HG02943 (cell line): ENCODE data around the gene HTRA3.

Source experiments
- ATAC-seq: cut with Tn5 transposase; IDR thresholded peaks from one replicate; pipeline ENCODE4 v1.9.1; 2021; ENCODE audit warnings: mild to moderate bottlenecking, low read depth, moderate library complexity; ENCODE audit not compliant: unreplicated experiment

HTRA3 gene

DNA sequence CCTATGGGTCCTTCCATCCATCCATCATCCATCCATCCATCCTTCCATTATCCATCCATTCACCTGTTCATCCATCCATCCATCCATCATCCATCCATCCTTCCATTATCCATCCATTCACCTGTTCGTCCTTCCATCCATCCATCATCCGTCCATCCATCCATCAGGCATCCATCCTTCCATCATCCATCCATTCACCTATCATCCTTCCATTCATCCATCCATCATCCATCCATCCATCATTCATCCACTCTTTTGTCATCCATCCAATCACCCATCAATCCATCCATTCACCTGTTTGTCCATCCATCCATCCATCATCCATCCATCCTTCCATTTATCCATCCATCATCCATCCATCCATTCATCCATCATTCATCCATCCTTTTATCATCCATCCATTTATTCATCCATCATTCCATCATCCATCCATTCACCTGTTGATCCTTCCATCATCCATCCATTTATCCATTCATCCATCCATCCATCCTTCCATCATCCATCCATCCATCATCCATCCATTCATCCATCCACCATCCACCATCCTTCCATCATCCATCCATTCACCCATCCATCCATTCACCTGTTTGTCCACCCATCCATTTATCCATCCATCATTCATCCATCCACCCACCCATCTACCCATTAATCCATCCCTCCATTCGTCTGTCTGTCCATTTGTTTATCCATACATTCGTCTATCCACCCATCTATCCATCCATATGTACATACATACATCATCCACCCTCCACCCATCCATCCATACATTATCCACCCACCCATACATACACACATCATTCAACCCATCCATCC is 35.7 kb upstream of the HTRA3 start:
- ATAC-seq = no peak

GRCh38 chr4:8234715-8235114 is 34.8 kb upstream of the HTRA3 start:
- ATAC-seq = no peak

GRCh38 chr4:8235224-8235623 is 34.3 kb upstream of the HTRA3 start:
- ATAC-seq = no peak

- ATAC-seq = no peak
These were observed 33.9 kb upstream of the HTRA3 start for GRCh38 chr4:8235686-8236085.

DNA sequence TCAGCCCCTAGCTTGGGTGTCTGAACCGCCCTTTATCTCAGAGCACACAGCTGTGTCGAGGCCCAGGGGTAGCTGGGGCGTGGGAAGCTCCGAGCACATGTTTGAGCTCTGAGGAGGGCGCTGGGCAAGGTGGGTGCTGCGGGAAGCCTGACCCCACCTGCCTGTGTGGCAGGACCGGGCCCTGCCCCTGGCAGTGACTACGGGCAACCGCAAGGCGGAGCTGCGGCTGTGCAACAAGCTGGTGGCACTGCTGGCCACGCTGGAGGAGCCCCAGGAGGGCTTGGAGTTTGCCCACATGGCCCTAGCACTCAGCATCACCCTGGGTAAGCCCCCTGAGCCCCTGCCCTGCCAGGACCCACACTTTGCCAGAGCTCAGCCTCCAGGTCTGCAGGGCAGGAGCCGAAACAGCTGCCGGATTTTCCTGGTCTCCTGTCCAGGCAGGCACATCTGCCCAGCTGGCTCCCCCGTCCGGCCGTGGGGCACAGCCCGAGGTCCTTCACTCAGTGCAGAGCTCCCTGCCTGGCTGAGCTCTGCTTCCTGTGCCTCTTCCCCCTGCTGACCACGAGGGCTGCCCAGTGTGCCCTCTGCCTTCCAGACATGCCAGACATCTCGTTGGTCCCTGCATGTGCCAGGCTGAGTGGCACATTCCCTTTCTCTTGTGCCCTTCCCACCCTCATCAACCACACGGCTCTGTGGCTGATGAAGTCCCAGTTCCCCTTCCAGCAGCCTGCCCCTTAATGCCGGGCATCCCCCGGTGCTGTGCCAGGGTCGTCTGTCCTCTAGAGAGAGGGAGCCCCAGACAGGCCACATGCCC is 33.2 kb upstream of the HTRA3 start:
- no peak for ATAC-seq

GRCh38 chr4:8236920-8237195 is 32.7 kb upstream of the HTRA3 start:
- no peak for ATAC-seq

DNA sequence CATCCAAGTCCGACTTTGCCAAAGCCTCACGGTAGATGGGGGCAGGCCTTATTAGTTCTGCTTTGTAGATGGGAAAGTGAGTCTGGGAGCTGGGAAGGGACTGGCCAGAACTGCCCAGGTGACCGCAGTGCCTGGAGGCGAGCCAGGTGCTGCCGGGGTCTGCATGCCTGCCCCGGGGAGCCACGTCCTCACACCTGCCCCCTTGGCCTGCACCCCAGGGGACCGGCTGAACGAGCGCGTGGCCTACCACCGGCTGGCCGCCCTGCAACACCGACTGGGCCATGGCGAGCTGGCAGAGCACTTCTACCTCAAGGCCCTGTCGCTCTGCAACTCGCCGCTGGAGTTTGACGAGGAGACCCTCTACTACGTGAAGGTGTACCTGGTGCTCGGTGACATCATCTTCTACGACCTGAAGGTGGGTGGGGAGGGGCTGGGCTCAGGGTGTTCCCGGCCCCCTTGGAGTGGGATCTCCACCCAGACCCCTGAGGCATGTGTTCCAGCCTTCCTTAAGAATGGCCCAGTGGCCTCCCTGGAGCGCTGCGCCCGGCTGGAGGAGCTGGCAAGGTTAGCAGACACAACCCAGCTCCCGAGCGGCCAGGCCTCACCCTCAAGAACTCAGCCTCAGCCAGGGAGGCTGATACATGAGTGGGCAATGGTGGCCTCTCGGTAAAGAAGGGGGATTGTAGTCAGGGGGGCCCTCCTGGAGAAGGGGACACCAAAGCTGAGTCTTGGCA is 32.1 kb upstream of the HTRA3 start:
- no peak for ATAC-seq

GRCh38 chr4:8238036-8238511 is 31.5 kb upstream of the HTRA3 start:
- ATAC-seq = no peak

DNA sequence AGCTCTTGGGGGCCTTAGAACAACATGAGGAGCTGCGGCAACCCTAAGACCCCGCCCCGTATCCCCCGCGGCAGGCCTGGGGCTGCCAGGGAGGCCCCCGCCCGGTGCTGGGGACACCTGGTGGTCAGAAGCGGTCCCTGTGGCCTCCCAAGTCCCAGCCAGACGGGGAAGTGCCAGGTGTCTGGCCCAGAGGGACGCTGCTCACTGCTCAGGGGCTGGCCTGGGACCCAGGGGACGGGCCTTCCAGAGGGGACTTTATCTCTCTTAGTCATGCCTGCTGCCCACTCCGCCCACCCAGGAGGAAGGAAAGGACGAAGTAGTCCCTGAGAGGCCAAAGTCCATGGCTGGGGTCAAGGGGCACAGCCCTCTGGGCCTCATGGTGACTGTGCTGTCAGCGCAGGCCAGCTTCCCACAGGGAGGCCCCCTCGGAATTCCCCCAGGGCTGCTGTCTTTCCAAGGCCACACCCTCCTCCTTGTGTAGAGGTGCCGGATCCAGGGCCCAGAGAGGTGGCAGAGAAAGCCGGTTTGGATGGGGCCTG is 31.0 kb upstream of the HTRA3 start:
- no peak for ATAC-seq

DNA sequence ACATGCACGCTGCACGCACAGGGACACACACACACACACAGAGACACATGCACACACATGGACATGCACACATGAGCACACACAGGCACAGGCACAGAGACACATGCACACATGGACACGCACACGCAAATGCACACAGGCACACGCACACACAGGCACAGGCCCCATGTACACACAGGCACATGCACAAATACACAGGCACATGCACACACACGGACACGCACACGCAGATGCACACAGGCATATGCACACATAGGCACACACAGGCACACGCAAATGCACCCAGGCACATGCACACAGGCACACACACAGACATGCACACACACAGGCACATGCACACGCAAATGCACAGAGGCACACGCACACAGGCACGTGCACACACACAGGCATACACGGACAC is 30.3 kb upstream of the HTRA3 start:
- ATAC-seq = no peak

GRCh38 chr4:8239661-8240060 is 29.9 kb upstream of the HTRA3 start:
- no peak for ATAC-seq

GRCh38 chr4:8240211-8241041 is 29.1 kb upstream of the HTRA3 start:
- ATAC-seq = no peak

DNA sequence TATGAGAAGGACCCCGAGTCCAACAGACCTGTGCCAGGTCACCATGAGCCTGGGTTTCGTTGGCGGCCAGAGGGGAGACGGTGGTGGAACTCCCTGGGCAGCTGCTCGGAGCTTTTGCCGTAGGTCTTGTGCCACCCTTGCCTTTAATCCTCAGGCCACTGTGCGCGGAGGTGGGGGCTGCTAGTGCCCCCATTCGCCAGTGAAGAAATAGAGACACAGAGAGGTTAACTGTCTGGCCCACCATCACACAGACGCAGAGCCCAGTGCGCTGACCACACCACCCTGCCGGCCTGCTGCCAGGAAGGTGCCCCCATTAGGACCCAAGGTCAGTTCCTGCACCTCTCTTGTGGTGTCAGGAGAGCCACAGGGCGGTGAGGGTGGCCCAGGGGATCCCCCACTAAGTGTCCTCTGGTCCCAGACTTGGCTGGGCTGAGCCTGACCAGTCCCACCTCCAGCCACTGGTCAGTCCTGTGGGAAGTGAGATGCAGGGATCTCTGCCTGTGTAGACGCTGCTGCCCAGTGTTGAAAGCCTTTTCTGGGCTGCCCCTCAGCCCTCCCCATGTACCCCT is 28.3 kb upstream of the HTRA3 start:
- ATAC-seq = no peak

- ATAC-seq = no peak
These were observed 27.5 kb upstream of the HTRA3 start for GRCh38 chr4:8241895-8242696.

DNA sequence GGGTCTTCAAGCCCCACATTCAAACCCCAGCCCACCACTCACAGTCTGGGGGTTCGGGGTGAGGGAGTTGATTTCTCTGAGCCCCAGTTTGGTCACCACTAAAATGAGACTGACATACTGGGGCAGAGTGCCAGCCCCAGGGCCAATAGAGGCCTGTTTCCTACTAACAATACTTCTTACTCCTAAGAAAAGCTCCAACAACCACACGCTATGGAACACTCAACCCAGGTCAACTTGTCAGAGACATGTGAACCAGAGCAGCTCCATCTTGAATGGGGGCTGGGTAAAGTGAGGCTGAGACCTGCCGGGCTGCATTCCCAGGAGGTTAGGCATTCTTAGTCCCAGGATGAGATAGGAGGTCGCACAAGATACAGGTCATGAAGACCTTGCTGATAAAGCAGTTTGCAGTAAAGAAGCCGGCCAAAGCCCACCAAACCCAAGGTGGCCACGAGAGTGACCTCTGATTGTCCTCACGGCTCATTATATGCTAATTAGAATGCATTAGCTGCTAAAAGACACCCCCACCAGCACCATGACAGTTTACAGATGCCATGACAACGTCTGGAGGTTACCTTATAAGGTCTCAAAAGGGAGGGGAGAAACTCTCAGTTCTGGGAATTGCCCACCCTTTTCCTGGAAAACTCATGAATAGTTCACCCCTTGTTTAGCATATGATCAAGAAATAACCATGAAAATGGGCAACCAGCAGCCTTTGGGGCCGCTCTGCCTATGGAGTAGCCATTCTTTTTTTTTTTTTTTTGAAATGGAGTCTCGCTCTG is 26.6 kb upstream of the HTRA3 start:
- no peak for ATAC-seq

DNA sequence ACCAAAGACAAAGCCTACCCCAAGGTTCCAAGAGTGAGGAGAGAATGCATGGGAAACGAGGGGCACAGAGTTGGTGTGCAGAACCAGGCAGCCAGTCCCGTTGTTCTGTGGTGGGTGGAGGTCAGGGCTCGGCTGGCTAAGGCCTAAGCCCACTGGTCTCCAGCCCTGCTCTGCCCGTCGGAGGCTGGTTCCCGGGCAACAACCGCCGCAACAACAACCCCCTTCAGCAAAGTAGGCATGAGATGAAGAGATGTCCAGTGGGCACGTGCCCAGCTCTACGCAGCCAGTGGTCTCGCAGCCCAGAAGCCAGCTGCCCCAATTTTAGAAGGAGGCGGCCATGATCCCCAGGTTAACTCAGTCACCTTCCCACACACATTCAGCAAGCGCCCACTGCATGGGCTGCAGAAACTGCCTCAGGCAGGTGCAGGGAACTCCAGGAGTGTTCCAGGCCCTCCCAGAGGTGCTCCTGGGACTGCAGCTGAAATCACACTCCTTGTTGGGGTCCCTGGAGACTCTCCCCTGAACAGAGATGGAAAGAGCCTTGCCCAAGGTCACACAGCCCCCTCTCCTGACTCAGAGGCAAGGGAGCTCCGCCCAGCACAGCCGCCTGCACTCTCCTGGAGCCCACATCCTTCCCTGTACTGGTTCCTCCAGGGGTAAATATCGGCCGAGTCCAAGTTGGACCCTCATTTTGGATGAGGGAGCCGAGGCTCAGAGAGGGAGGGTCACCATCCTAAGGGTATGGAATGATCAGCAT is 25.4 kb upstream of the HTRA3 start:
- ATAC-seq = no peak

DNA sequence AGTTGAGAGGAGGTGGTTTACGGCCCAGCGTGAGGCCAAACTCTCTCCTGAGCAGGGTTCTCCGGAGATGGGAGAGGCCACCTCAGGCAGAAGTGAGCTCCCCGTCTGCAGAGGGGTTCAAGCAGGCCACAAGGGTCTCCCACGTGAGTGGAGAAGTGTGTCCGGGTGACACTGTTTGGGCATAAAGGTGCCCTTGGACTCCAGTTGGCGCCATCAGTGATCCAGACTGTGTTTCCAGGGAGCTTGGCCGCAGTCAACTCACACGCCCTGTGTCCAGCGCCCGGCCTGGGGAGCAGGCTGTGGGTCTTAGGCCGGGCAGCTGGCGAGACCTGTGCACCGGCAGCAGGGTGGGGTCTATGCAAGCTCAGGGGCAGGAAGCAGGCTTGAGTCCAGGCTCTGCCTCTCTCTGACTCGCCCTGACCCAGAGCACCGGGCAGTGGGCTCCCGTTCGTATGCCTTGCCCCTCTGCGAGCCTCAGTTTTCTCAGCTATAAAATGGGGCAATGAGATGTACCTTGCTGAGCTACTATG is 24.6 kb upstream of the HTRA3 start:
- no peak for ATAC-seq
